Prostate gland (tissue), 2 donors: ENCODE measurements around the gene SPG11.

Experiments used
- POLR2A ChIP-seq: fragments of 450-650 bp; IDR thresholded peaks from one replicate; pipeline ENCODE4 v1.6.1; 2016; ENCODE audit warnings: antibody characterized with exemption, mild to moderate bottlenecking
- POLR2AphosphoS5 ChIP-seq: sonication (generic); formaldehyde crosslinking; IDR thresholded peaks from one replicate; pipeline ENCODE4 v1.6.1; 2017; ENCODE audit warnings: antibody characterized with exemption
- TF ChIP-seq, protein P1 (sequence below), 4 experiments: fragments of 200-600 bp in 2 of 4; fragments of 450-650 bp in 2 of 4; sonication (generic) in 2 of 4; IDR thresholded peaks; 1 replicate in 3 of 4; 2 replicates in 1 of 4; pipeline ENCODE4 v1.5.1; 2016 to 2019; ENCODE audit warnings: antibody characterized with exemption in 4 of 4, mild to moderate bottlenecking in 2 of 4, moderate library complexity in 2 of 4

DNA sequence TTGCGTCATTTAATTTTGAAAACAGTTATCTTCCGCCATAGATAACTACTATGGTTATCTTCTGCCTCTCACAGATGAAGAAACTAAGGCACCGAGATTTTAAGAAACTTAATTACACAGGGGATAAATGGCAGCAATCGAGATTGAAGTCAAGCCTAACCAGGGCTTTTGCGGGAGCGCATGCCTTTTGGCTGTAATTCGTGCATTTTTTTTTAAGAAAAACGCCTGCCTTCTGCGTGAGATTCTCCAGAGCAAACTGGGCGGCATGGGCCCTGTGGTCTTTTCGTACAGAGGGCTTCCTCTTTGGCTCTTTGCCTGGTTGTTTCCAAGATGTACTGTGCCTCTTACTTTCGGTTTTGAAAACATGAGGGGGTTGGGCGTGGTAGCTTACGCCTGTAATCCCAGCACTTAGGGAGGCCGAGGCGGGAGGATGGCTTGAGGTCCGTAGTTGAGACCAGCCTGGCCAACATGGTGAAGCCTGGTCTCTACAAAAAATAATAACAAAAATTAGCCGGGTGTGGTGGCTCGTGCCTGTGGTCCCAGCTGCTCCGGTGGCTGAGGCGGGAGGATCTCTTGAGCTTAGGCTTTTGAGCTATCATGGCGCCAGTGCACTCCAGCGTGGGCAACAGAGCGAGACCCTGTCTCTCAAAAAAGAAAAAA is 49.0 kb upstream of the SPG11 start:
- TF ChIP-seq, protein P1, sequence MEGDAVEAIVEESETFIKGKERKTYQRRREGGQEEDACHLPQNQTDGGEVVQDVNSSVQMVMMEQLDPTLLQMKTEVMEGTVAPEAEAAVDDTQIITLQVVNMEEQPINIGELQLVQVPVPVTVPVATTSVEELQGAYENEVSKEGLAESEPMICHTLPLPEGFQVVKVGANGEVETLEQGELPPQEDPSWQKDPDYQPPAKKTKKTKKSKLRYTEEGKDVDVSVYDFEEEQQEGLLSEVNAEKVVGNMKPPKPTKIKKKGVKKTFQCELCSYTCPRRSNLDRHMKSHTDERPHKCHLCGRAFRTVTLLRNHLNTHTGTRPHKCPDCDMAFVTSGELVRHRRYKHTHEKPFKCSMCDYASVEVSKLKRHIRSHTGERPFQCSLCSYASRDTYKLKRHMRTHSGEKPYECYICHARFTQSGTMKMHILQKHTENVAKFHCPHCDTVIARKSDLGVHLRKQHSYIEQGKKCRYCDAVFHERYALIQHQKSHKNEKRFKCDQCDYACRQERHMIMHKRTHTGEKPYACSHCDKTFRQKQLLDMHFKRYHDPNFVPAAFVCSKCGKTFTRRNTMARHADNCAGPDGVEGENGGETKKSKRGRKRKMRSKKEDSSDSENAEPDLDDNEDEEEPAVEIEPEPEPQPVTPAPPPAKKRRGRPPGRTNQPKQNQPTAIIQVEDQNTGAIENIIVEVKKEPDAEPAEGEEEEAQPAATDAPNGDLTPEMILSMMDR (IDR thresholded peaks at IDR 0.05), result no peak
- TF ChIP-seq POLR2AphosphoS5 (peak; percentile 87), POLR2A (peak; percentile 71)
